Naive thymus-derived CD8-positive, alpha-beta T cell (primary cell): ENCODE results near the gene EIF4ENIF1. TPM values are rescaled to one million over a fixed set of nuclear protein-coding genes. Genes with fewer than 3 reads are reported as not detected.
A peak's percentile ranks its signal among the peaks of the same experiment; 100 is the strongest.
"Not testable (repeated sequence)": the region's sequence is repeated elsewhere in the genome, so short reads cannot be mapped to it uniquely, and the experiment has no call there.

Source experiments
- ATAC-seq, 2 donors: fragments of 150-1000 bp; cut with Tn5 transposase in 1 of 2; sonication (Bioruptor Pico), chemical (Tn5 transposase) in 1 of 2; 1 replicate in 1 of 2; 2 replicates in 1 of 2; pipeline ENCODE4 v1.10.0; 2021; ENCODE audit warnings: mild to moderate bottlenecking in 2 of 2, moderate library complexity in 2 of 2
- POLR2A ChIA-PET: fragments of 350-600 bp; sonication (Branson Sonifier 250); formaldehyde crosslinking; loops from one replicate; lab custom pipeline; 2021; ENCODE audit warnings: antibody characterized with exemption; lab: Charles Lee
- DNase-seq, 10 donors: peaks; one replicate each; pipeline versions ENCODE4 v3.0.0 to v3.0.0-alpha.2; 2020 to 2022
- H3K27ac Mint-ChIP-seq, 10 donors: one replicate each; pipeline ENCODE4 v1.8.0; 2020 to 2022; ENCODE audit warnings: mild to moderate bottlenecking in 10 of 10, mixed read lengths in 10 of 10, moderate library complexity in 4 of 10, inconsistent platforms in 1 of 10
- H3K27me3 Mint-ChIP-seq, 5 donors: one replicate each; pipeline ENCODE4 v1.8.0; 2021 to 2022; ENCODE audit warnings: mixed read lengths in 5 of 5
- H3K36me3 Mint-ChIP-seq, 3 donors: one replicate each; pipeline ENCODE4 v1.8.0; 2020 to 2022; ENCODE audit warnings: mixed read lengths in 3 of 3, mild to moderate bottlenecking in 2 of 3, inconsistent platforms in 1 of 3
- H3K4me1 Mint-ChIP-seq, 4 donors: one replicate each; pipeline ENCODE4 v1.8.0; 2021 to 2022; ENCODE audit warnings: mixed read lengths in 4 of 4
- H3K4me3 Mint-ChIP-seq, 10 donors: one replicate each; pipeline ENCODE4 v1.8.0; 2020 to 2022; ENCODE audit warnings: mild to moderate bottlenecking in 10 of 10, mixed read lengths in 10 of 10, moderate library complexity in 6 of 10, inconsistent platforms in 1 of 10
- H3K9me3 Mint-ChIP-seq, 9 donors: one replicate each; pipeline ENCODE4 v1.8.0; 2020 to 2022; ENCODE audit warnings: mixed read lengths in 9 of 9, mild to moderate bottlenecking in 3 of 9, inconsistent platforms in 1 of 9, moderate library complexity in 1 of 9
- polyA plus RNA-seq, 3 donors: library from polyadenylated mRNA; unstranded; fragments of 300-500 nt; fragmentation: Illumina TruSeq; gene quantifications; one replicate each; pipeline ENCODE4 v1.2.3, GENCODE V29; 2021
- total RNA-seq, 8 experiments: library from RNA in 2 of 8; stranded (reverse) in 2 of 8; gene quantifications; one replicate each; pipeline ENCODE4 v1.2.3 and lab custom pipeline; 2021 to 2026

Gene EIF4ENIF1
- total and polyA plus RNA-seq, 5 experiments from 2014 or later, result 6.2 to 36.6 (median 13.4) TPM

GRCh38 chr22:31492151-31492550, 2.5 kb upstream of the EIF4ENIF1 start:
- Mint-ChIP-seq H3K27me3 (no peaks in the 10 kb centered on the region), H3K4me3 (peak overlapping the region in 5 of 10 donors; percentile 7 to 29 (median 22)), H3K9me3 (no peaks in the 10 kb centered on the region), H3K27ac (peak overlapping the region in 8 of 10 donors; percentile 35 to 97 (median 83)), H3K36me3 (peaks cover 0 to 4% (median 0%) of the 10 kb centered on the region in 3 donors), H3K4me1 (peaks cover 9 to 52% (median 37%) of the 10 kb centered on the region in 4 donors)
- ATAC-seq (no peak), DNase-seq (no peak)
- POLR2A ChIA-PET, result interaction anchor here (0.9 to 1.3 kb wide), 2 partner anchors 138 to 170 kb away, joined by 3 to 6 read pairs; partner anchors contain the start of gene PISD

GRCh38 chr22:31491218-31491962, 1.7 kb upstream of the EIF4ENIF1 start:
- H3K4me3 Mint-ChIP-seq, result peak overlapping the region; percentile 22 to 99 (median 94)
- no peaks in the 10 kb centered on the region for H3K9me3 Mint-ChIP-seq
- DNase-seq (no peak), ATAC-seq (no peak)
- peaks cover 10 to 55% (median 39%) of the 10 kb centered on the region in 4 donors for H3K4me1 Mint-ChIP-seq
- H3K27me3 Mint-ChIP-seq, result no peaks in the 10 kb centered on the region
- H3K36me3 Mint-ChIP-seq, result peaks cover 0 to 11% (median 0%) of the 10 kb centered on the region in 3 donors
- H3K27ac Mint-ChIP-seq, result peak overlapping the region in 9 of 10 donors; percentile 95 to 100 (median 99)
- POLR2A ChIA-PET, result interaction anchor here (0.9 to 2.9 kb wide), 7 partner anchors 14 to 199 kb away, joined by 3 to 11 read pairs (median 3); partner anchors contain the start of genes DRG1, PATZ1, PIK3IP1 and PISD

GRCh38 chr22:31490496-31490925, 869 bp upstream of the EIF4ENIF1 start:
- ATAC-seq, result peak; percentile 60 to 72

GRCh38 chr22:31488988-31489617, 539 bp downstream of the EIF4ENIF1 start:
- peak overlapping the region; percentile 63 to 94 (median 82) for H3K27ac Mint-ChIP-seq
- ATAC-seq (peak; percentile 2 to 15), DNase-seq (peak in 8 of 10 donors; percentile 3 to 63 (median 23))
- POLR2A ChIA-PET, result interaction anchor here (0.7 to 2.9 kb wide), 6 partner anchors 9 to 142 kb away, joined by 3 to 11 read pairs (median 4); partner anchors contain the start of gene PATZ1
- H3K4me3 Mint-ChIP-seq, result peak overlapping the region; percentile 74 to 94 (median 85)
- no peaks in the 10 kb centered on the region for H3K9me3 Mint-ChIP-seq
- H3K4me1 Mint-ChIP-seq, result peaks cover 12 to 55% (median 46%) of the 10 kb centered on the region in 4 donors
- peaks cover 0 to 32% (median 0%) of the 10 kb centered on the region in 3 donors for H3K36me3 Mint-ChIP-seq
- no peaks in the 10 kb centered on the region for H3K27me3 Mint-ChIP-seq

More at GRCh38 chr22:31490496-31490925, 869 bp upstream of the EIF4ENIF1 start:
- Mint-ChIP-seq H3K9me3 (no peaks in the 10 kb centered on the region), H3K27ac (peak overlapping the region; percentile 85 to 100 (median 98)), H3K27me3 (no peaks in the 10 kb centered on the region), H3K4me3 (peak overlapping the region; percentile 90 to 99 (median 94)), H3K36me3 (peaks cover 0 to 17% (median 0%) of the 10 kb centered on the region in 3 donors), H3K4me1 (peaks cover 10 to 48% (median 36%) of the 10 kb centered on the region in 4 donors)
- DNase-seq, result peak; percentile 19 to 83 (median 57)
- POLR2A ChIA-PET, result interaction anchor here (0.6 to 2.9 kb wide), 7 partner anchors 15 to 198 kb away, joined by 3 to 11 read pairs (median 4); partner anchors contain the start of genes DRG1, PATZ1 and PIK3IP1

- peak overlapping the region; percentile 63 to 94 (median 82) for H3K27ac Mint-ChIP-seq
Measured at GRCh38 chr22:31488346-31488883, 1.2 kb downstream of the EIF4ENIF1 start.

GRCh38 chr22:31486951-31487350, 2.7 kb downstream of the EIF4ENIF1 start:
- peaks cover 0 to 52% (median 4%) of the 10 kb centered on the region in 3 donors for H3K36me3 Mint-ChIP-seq
- DNase-seq (no peak), ATAC-seq (no peak)
- POLR2A ChIA-PET, result interaction anchor here (0.6 to 0.7 kb wide), 3 partner anchors 49 to 1046 kb away, joined by 3 to 5 read pairs (median 3); no protein-coding TSS in a partner anchor
- H3K27me3 Mint-ChIP-seq, result no peaks in the 10 kb centered on the region
- peak overlapping the region in 2 of 10 donors; percentile 27 to 56 for H3K4me3 Mint-ChIP-seq
- peaks cover 17 to 64% (median 51%) of the 10 kb centered on the region in 4 donors for H3K4me1 Mint-ChIP-seq
- H3K27ac Mint-ChIP-seq, result peak overlapping the region in 3 of 10 donors; percentile 6 to 52 (median 31)
- H3K9me3 Mint-ChIP-seq, result no peaks in the 10 kb centered on the region

More at GRCh38 chr22:31488346-31488883, 1.2 kb downstream of the EIF4ENIF1 start:
- DNase-seq (no peak), ATAC-seq (no peak)
- POLR2A ChIA-PET, result interaction anchor here (0.5 to 2.9 kb wide), 7 partner anchors 9 to 170 kb away, joined by 3 to 11 read pairs (median 5); partner anchors contain the start of gene PATZ1
- no peaks in the 10 kb centered on the region for H3K9me3 Mint-ChIP-seq
- H3K36me3 Mint-ChIP-seq, result peaks cover 0 to 38% (median 0%) of the 10 kb centered on the region in 3 donors
- H3K27me3 Mint-ChIP-seq, result no peaks in the 10 kb centered on the region
- H3K4me1 Mint-ChIP-seq, result peaks cover 15 to 57% (median 50%) of the 10 kb centered on the region in 4 donors
- peak overlapping the region; percentile 74 to 91 (median 84) for H3K4me3 Mint-ChIP-seq

- Mint-ChIP-seq H3K4me1 (peaks cover 17 to 60% (median 49%) of the 10 kb centered on the region in 4 donors), H3K36me3 (peaks cover 0 to 58% (median 8%) of the 10 kb centered on the region in 3 donors), H3K27ac (peak overlapping the region in 1 of 10 donors; percentile 1), H3K4me3 (peak overlapping the region in 1 of 10 donors; percentile 56)
- not testable (repeated sequence) for H3K27me3 Mint-ChIP-seq, H3K9me3 Mint-ChIP-seq, DNase-seq, ATAC-seq
- POLR2A ChIA-PET, result interaction anchor here (0.7 to 1.2 kb wide), 3 partner anchors 8 to 175 kb away, joined by 3 to 5 read pairs (median 3); no protein-coding TSS in a partner anchor
Measured at GRCh38 chr22:31486369-31486768, 3.3 kb downstream of the EIF4ENIF1 start.

GRCh38 chr22:31482470-31482869, 7.2 kb downstream of the EIF4ENIF1 start:
- not testable (repeated sequence) for DNase-seq, ATAC-seq, H3K9me3 Mint-ChIP-seq, H3K4me3 Mint-ChIP-seq, H3K27me3 Mint-ChIP-seq
- H3K36me3 Mint-ChIP-seq, result peaks cover 0 to 92% (median 17%) of the 10 kb centered on the region in 3 donors
- H3K27ac Mint-ChIP-seq, result peak overlapping the region in 3 of 10 donors; percentile 19 to 53 (median 40)
- POLR2A ChIA-PET, result interaction anchor here (1.6 kb wide), 1 partner anchor 136 kb away, joined by 4 read pairs; the partner anchor contains the start of gene PATZ1
- peaks cover 9 to 45% (median 29%) of the 10 kb centered on the region in 4 donors for H3K4me1 Mint-ChIP-seq

GRCh38 chr22:31481129-31481528, 8.5 kb downstream of the EIF4ENIF1 start:
- Mint-ChIP-seq H3K27me3 (no peaks in the 10 kb centered on the region), H3K4me1 (peaks cover 9 to 38% (median 28%) of the 10 kb centered on the region in 4 donors)

GRCh38 chr22:31477329-31477728, 12.3 kb downstream of the EIF4ENIF1 start:
- Mint-ChIP-seq H3K4me3 (no peak overlapping the region), H3K36me3 (peaks cover 0 to 87% (median 19%) of the 10 kb centered on the region in 3 donors), H3K27ac (peak overlapping the region in 2 of 10 donors; percentile 2 to 31), H3K9me3 (no peaks in the 10 kb centered on the region), H3K27me3 (no peaks in the 10 kb centered on the region), H3K4me1 (peaks cover 6 to 22% (median 11%) of the 10 kb centered on the region in 4 donors)
- POLR2A ChIA-PET, result interaction anchor here (0.7 to 1.1 kb wide), 2 partner anchors 12 to 1874 kb away, joined by 3 to 4 read pairs; no protein-coding TSS in a partner anchor
- no peak for ATAC-seq
- DNase-seq, result no peak

More at GRCh38 chr22:31481129-31481528, 8.5 kb downstream of the EIF4ENIF1 start:
- peaks cover 0 to 94% (median 19%) of the 10 kb centered on the region in 3 donors for H3K36me3 Mint-ChIP-seq
- DNase-seq (no peak), ATAC-seq (no peak)
- POLR2A ChIA-PET, result no interaction called here
- no peak overlapping the region for H3K27ac Mint-ChIP-seq
- no peak overlapping the region for H3K4me3 Mint-ChIP-seq
- no peaks in the 10 kb centered on the region for H3K9me3 Mint-ChIP-seq

- Mint-ChIP-seq H3K9me3 (no peaks in the 10 kb centered on the region), H3K27me3 (no peaks in the 10 kb centered on the region), H3K27ac (no peak overlapping the region), H3K4me3 (no peak overlapping the region), H3K36me3 (peaks cover 0 to 86% (median 10%) of the 10 kb centered on the region in 3 donors), H3K4me1 (peaks cover 6 to 20% (median 11%) of the 10 kb centered on the region in 4 donors)
- no peak for DNase-seq
- no peak for ATAC-seq
- POLR2A ChIA-PET, result no interaction called here
Measured at GRCh38 chr22:31475800-31476199, 13.8 kb downstream of the EIF4ENIF1 start.
